ENCODE results near the gene GSG1.
"Not testable (repeated sequence)": the region's sequence is repeated elsewhere in the genome, so short reads cannot be mapped to it uniquely, and the experiment has no call there.

GSG1 gene

GRCh38 chr12:13060581-13060980 lies 42.9 kb downstream of the GSG1 start:
- no peak for DNase-seq (ENCODE audit: low spot score)

- DNase-seq (ENCODE audit: low spot score): not testable (repeated sequence)
Observed at GRCh38 chr12:13053617-13054016, 49.9 kb downstream of the GSG1 start.

- DNase-seq (ENCODE audit: low spot score): no peak
Observed at GRCh38 chr12:13052421-13052820, 51.0 kb downstream of the GSG1 start.

- no peak for DNase-seq (ENCODE audit: low spot score)
Observed at GRCh38 chr12:13049816-13050215, 53.7 kb downstream of the GSG1 start.

GRCh38 chr12:13046964-13047363 lies 56.5 kb downstream of the GSG1 start:
- no peak for DNase-seq (ENCODE audit: low spot score)

GRCh38 chr12:13045816-13046215 lies 57.7 kb downstream of the GSG1 start:
- DNase-seq (ENCODE audit: low spot score): no peak

GRCh38 chr12:13044906-13045299 lies 58.6 kb downstream of the GSG1 start:
- DNase-seq (ENCODE audit: low spot score): no peak

GRCh38 chr12:13044002-13044905 lies 59.2 kb downstream of the GSG1 start, which contains the start of gene FAM234B:
Gene FAM234B (plus strand): TSS chr12:13044381. CDS start chr12:13044404, 23 bp downstream.
- DNase-seq (ENCODE audit: low spot score): peak; percentile 78

GRCh38 chr12:13042666-13043230 lies 60.7 kb downstream of the GSG1 start:
- no peak for DNase-seq (ENCODE audit: low spot score)

- no peak for DNase-seq (ENCODE audit: low spot score)
Observed at GRCh38 chr12:13041224-13041623, 62.2 kb downstream of the GSG1 start.

GRCh38 chr12:13039328-13039956 lies 64.0 kb downstream of the GSG1 start:
- DNase-seq (ENCODE audit: low spot score): no peak

- no peak for DNase-seq (ENCODE audit: low spot score)
Observed at GRCh38 chr12:13038491-13039161, 64.8 kb downstream of the GSG1 start.

GRCh38 chr12:13036881-13037280 lies 66.6 kb downstream of the GSG1 start:
- DNase-seq (ENCODE audit: low spot score): no peak

- not testable (repeated sequence) for DNase-seq (ENCODE audit: low spot score)
Observed at GRCh38 chr12:13035335-13035734, 68.1 kb downstream of the GSG1 start.

Data from germinal center (tissue), 1 donor.